ENCODE data around the gene ACVR1. TPM values are rescaled to one million over a fixed set of nuclear protein-coding genes. Genes with fewer than 3 reads are reported as not detected.
"Not testable (repeated sequence)": the region's sequence is repeated elsewhere in the genome, so short reads cannot be mapped to it uniquely, and the experiment has no call there.

ACVR1 gene
- total and polyA plus RNA-seq, 5 donors from 2014 or later = 14.1 to 64.2 (median 19.4) TPM

DNA sequence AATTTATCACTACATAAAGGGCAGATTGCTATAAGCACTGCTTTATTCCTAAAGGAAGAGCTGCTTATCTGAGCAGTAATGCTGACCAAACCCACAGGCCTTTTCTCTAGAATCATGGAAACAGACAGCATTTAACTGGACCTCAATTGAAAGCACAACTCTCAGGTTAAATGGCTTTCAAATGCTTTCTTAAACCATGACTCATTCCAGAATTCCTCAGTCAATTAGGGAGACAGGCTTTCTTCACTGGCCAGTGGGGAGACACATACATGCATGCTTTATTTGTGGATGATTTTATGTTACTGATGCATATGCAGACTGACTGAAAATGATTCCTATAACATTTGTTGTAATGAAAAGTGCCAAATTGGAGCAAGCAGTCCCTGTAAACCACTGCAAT, 114.6 kb downstream of the ACVR1 start:
- DNase-seq = no peak
- peaks cover 0 to 21% (median 1%) of the 10 kb centered on the region in 7 donors for H3K9me3 Mint-ChIP-seq
- H3K4me3 Mint-ChIP-seq = no peak overlapping the region
- no peak overlapping the region for H3K27ac ChIP-seq (ENCODE audit: insufficient read depth, low read length, poor library complexity, severe bottlenecking)
- H3K36me3 Mint-ChIP-seq = peaks cover 68% of the 10 kb centered on the region
- peaks cover 82% of the 10 kb centered on the region for H3K36me3 ChIP-seq (ENCODE audit: control insufficient read depth, insufficient read depth, low read length)
- no peaks in the 10 kb centered on the region for H3K27me3 Mint-ChIP-seq
- no peak overlapping the region for H3K4me3 ChIP-seq (ENCODE audit: low read depth, low read length)
- peaks cover 0 to 10% (median 3%) of the 10 kb centered on the region in 4 donors for H3K4me1 Mint-ChIP-seq
- no peaks in the 10 kb centered on the region for H3K4me1 ChIP-seq (ENCODE audit: control insufficient read depth, insufficient read depth, low read length, poor library complexity, severe bottlenecking)
- H3K9me3 ChIP-seq (ENCODE audit: control insufficient read depth in 2 of 2, low read length in 2 of 2) = peaks cover 7 to 12% of the 10 kb centered on the region in 2 experiments
- ATAC-seq (ENCODE audit: low read depth in 2 of 2) = no peak
- H3K27ac Mint-ChIP-seq = no peak overlapping the region
- H3K27me3 ChIP-seq (ENCODE audit: control insufficient read depth, insufficient read depth, low read length) = no peaks in the 10 kb centered on the region

DNA sequence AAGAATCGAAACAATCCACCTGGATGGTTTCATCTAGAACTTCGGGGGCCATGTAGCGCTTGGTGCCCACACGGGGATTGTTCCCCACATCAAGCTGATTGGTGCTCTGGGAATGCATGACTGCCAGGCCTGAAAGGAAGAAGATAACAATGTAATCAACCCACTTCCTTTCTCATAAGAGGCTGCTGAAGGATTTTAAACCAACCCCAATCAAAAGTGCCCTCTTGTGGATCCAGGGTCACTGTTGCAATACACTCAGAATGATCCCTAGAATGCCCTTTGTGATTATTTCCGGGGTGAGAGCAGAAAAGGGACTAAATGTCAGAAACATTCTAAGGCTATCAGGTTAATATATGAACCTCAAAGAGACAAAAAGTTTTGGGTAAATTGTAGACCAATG, 115.2 kb downstream of the ACVR1 start:
- Histone ChIP-seq H3K9me3 (ENCODE audit: control insufficient read depth in 2 of 2, low read length in 2 of 2) (peaks cover 7 to 12% of the 10 kb centered on the region in 2 experiments), H3K4me1 (ENCODE audit: control insufficient read depth, insufficient read depth, low read length, poor library complexity, severe bottlenecking) (no peaks in the 10 kb centered on the region), H3K27ac (ENCODE audit: insufficient read depth, low read length, poor library complexity, severe bottlenecking) (no peak overlapping the region), H3K27me3 (ENCODE audit: control insufficient read depth, insufficient read depth, low read length) (no peaks in the 10 kb centered on the region), H3K36me3 (ENCODE audit: control insufficient read depth, insufficient read depth, low read length) (peaks cover 79% of the 10 kb centered on the region), H3K4me3 (ENCODE audit: low read depth, low read length) (no peak overlapping the region)
- Mint-ChIP-seq H3K4me3 (no peak overlapping the region), H3K9me3 (peaks cover 0 to 27% (median 6%) of the 10 kb centered on the region in 7 donors), H3K36me3 (peaks cover 69% of the 10 kb centered on the region), H3K27ac (no peak overlapping the region), H3K27me3 (no peaks in the 10 kb centered on the region), H3K4me1 (peaks cover 0 to 12% (median 5%) of the 10 kb centered on the region in 4 donors)
- no peak for DNase-seq
- no peak for ATAC-seq (ENCODE audit: low read depth in 2 of 2)

DNA sequence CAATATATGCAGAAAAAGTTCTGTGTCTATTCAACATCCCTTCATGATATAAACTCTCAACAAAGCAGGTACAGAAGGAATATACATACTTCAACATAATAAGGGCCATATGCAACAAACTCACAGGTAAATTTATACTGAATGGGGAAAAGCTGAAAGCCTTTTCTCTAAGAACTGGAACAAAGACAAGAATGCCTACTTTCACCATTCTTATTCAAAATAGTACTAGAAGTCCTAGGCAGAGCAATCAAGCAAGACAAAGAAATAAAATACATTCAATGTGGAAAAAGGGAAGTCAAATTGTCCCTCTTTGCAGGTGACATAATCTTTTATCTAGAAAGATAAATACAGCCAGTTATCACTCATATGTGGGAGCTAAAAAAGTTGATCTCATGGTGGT, 116.3 kb downstream of the ACVR1 start:
- peak overlapping the region in 1 of 3 donors; percentile 31 for H3K27ac Mint-ChIP-seq
- ATAC-seq (ENCODE audit: low read depth in 2 of 2) = no peak
- no peaks in the 10 kb centered on the region for H3K27me3 Mint-ChIP-seq
- Histone ChIP-seq H3K36me3 (ENCODE audit: control insufficient read depth, insufficient read depth, low read length) (peaks cover 76% of the 10 kb centered on the region), H3K27me3 (ENCODE audit: control insufficient read depth, insufficient read depth, low read length) (no peaks in the 10 kb centered on the region), H3K4me3 (ENCODE audit: low read depth, low read length) (no peak overlapping the region), H3K9me3 (ENCODE audit: control insufficient read depth in 2 of 2, low read length in 2 of 2) (peaks cover 7 to 12% of the 10 kb centered on the region in 2 experiments), H3K4me1 (ENCODE audit: control insufficient read depth, insufficient read depth, low read length, poor library complexity, severe bottlenecking) (no peaks in the 10 kb centered on the region), H3K27ac (ENCODE audit: insufficient read depth, low read length, poor library complexity, severe bottlenecking) (no peak overlapping the region)
- peaks cover 0 to 17% (median 6%) of the 10 kb centered on the region in 4 donors for H3K4me1 Mint-ChIP-seq
- no peak overlapping the region for H3K4me3 Mint-ChIP-seq
- no peak for DNase-seq
- H3K9me3 Mint-ChIP-seq = peaks cover 0 to 27% (median 7%) of the 10 kb centered on the region in 7 donors
- peaks cover 71% of the 10 kb centered on the region for H3K36me3 Mint-ChIP-seq

DNA sequence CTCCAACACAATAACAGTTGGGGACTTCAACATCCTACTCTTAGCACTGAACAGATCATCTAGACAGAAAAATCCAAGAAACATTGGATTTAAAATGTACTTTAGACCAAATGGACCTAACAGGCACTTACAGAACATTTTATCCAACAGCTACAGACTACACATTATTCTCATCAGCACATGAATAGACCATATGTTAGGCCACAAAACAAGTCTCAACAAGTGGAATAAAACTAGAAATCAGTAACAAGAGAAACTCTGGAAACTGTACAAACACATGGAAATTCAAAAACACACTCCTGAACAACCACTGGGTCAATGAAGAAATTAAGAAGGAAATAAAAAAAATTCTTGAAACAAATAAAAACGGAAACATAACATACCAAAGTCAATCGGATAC, 117.5 kb downstream of the ACVR1 start:
- H3K27ac ChIP-seq (ENCODE audit: insufficient read depth, low read length, poor library complexity, severe bottlenecking) = no peak overlapping the region
- H3K4me3 Mint-ChIP-seq = no peak overlapping the region
- H3K9me3 Mint-ChIP-seq = peaks cover 0 to 27% (median 7%) of the 10 kb centered on the region in 7 donors
- H3K9me3 ChIP-seq (ENCODE audit: control insufficient read depth in 2 of 2, low read length in 2 of 2) = peaks cover 7 to 12% of the 10 kb centered on the region in 2 experiments
- ATAC-seq (ENCODE audit: low read depth in 2 of 2) = no peak
- no peak overlapping the region for H3K27ac Mint-ChIP-seq
- DNase-seq = no peak
- no peaks in the 10 kb centered on the region for H3K27me3 ChIP-seq (ENCODE audit: control insufficient read depth, insufficient read depth, low read length)
- H3K4me1 Mint-ChIP-seq = peaks cover 0 to 19% (median 13%) of the 10 kb centered on the region in 4 donors
- H3K36me3 ChIP-seq (ENCODE audit: control insufficient read depth, insufficient read depth, low read length) = peaks cover 68% of the 10 kb centered on the region
- H3K27me3 Mint-ChIP-seq = no peaks in the 10 kb centered on the region
- no peak overlapping the region for H3K4me3 ChIP-seq (ENCODE audit: low read depth, low read length)
- H3K4me1 ChIP-seq (ENCODE audit: control insufficient read depth, insufficient read depth, low read length, poor library complexity, severe bottlenecking) = no peaks in the 10 kb centered on the region
- H3K36me3 Mint-ChIP-seq = peaks cover 79% of the 10 kb centered on the region

DNA sequence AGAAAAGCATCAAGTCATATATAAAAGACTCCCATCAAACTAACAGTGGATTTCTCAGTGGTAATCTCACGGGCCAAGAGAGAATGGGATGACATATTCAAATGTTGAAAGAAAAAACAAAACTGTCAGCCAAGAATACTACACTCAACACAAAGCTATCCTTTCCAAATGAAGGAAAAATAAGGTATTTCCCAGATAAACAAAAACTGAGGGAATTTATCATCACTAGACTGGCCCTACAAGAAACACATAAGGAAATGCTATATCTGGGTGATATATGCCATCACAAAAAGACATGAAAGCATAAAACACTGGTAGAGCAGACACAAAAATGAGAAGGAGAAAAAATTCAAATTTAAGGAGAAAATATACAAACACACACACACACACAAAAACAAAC, 118.6 kb downstream of the ACVR1 start:
- Mint-ChIP-seq H3K27ac (peak overlapping the region in 1 of 3 donors; percentile 60), H3K4me3 (no peak overlapping the region), H3K9me3 (peaks cover 0 to 27% (median 7%) of the 10 kb centered on the region in 7 donors), H3K4me1 (peaks cover 0 to 19% (median 13%) of the 10 kb centered on the region in 4 donors), H3K27me3 (no peaks in the 10 kb centered on the region), H3K36me3 (peaks cover 80% of the 10 kb centered on the region)
- Histone ChIP-seq H3K27ac (ENCODE audit: insufficient read depth, low read length, poor library complexity, severe bottlenecking) (no peak overlapping the region), H3K4me1 (ENCODE audit: control insufficient read depth, insufficient read depth, low read length, poor library complexity, severe bottlenecking) (no peaks in the 10 kb centered on the region), H3K27me3 (ENCODE audit: control insufficient read depth, insufficient read depth, low read length) (no peaks in the 10 kb centered on the region), H3K4me3 (ENCODE audit: low read depth, low read length) (no peak overlapping the region), H3K9me3 (ENCODE audit: control insufficient read depth in 2 of 2, low read length in 2 of 2) (peaks cover 7 to 12% of the 10 kb centered on the region in 2 experiments), H3K36me3 (ENCODE audit: control insufficient read depth, insufficient read depth, low read length) (peaks cover 64% of the 10 kb centered on the region)
- ATAC-seq (ENCODE audit: low read depth in 2 of 2) (no peak), DNase-seq (no peak)

DNA sequence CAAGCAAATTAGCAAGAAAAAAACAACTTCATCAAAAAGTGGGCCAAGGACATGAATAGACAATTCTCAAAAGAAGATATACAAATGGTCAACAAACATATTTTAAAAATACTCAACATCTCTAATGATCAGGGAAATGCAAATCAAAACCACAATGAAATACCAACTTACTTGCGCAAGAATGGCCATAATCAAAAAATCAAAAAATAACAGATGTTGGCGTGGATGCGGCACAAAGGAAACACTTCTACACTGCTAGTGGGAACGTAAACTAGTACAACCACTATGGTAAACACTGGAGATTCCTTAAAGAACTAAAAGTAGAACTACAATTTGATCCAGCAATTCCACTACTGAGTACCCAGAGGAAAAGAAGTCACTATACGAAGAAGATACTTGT, 119.7 kb downstream of the ACVR1 start:
- H3K36me3 ChIP-seq (ENCODE audit: control insufficient read depth, insufficient read depth, low read length) = peaks cover 67% of the 10 kb centered on the region
- not testable (repeated sequence) for H3K27ac ChIP-seq (ENCODE audit: insufficient read depth, low read length, poor library complexity, severe bottlenecking); DNase-seq; H3K4me3 ChIP-seq (ENCODE audit: low read depth, low read length); ATAC-seq (ENCODE audit: low read depth in 2 of 2); H3K27me3 ChIP-seq (ENCODE audit: control insufficient read depth, insufficient read depth, low read length); H3K4me3 Mint-ChIP-seq; H3K27ac Mint-ChIP-seq; H3K4me1 ChIP-seq (ENCODE audit: control insufficient read depth, insufficient read depth, low read length, poor library complexity, severe bottlenecking); H3K27me3 Mint-ChIP-seq
- H3K36me3 Mint-ChIP-seq = peaks cover 83% of the 10 kb centered on the region
- peaks cover 0 to 19% (median 14%) of the 10 kb centered on the region in 4 donors for H3K4me1 Mint-ChIP-seq
- peaks cover 7 to 12% of the 10 kb centered on the region in 2 experiments for H3K9me3 ChIP-seq (ENCODE audit: control insufficient read depth in 2 of 2, low read length in 2 of 2)
- H3K9me3 Mint-ChIP-seq = peaks cover 0 to 27% (median 7%) of the 10 kb centered on the region in 7 donors

DNA sequence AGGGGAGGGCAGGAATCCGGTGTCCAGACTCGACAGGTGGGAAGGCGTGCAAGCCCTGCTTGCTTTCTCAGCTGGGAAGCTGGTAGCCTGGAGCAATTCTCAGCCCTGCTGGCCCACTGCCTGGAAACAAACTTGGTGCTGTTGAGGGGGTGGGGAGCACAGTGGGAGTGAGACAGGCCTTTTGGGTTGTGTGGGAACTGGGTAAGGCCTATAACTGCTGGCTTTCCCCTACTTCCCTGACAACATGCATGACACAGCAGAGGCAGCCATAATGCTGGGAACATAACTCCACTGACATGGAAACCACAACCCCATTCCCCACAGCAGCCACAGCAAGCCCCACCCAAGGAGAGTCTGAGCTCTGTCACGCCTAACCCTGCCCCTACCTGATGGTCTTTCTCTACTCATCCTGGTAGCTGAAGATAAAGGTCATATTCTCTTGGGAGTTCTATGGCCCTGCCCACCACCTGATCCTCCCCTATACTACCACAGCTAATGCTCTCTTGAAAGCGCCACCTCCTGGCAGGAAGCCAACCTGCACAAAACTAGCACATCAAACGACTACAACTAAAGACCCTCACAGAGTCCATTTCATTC, 124.6 kb downstream of the ACVR1 start:
- Mint-ChIP-seq H3K27me3 (no peaks in the 10 kb centered on the region), H3K4me3 (no peak overlapping the region), H3K27ac (no peak overlapping the region), H3K4me1 (peaks cover 6 to 24% (median 20%) of the 10 kb centered on the region in 4 donors), H3K36me3 (peaks cover 74% of the 10 kb centered on the region), H3K9me3 (peaks cover 0 to 7% (median 6%) of the 10 kb centered on the region in 7 donors)
- DNase-seq (no peak), ATAC-seq (ENCODE audit: low read depth in 2 of 2) (no peak)
- Histone ChIP-seq H3K27ac (ENCODE audit: insufficient read depth, low read length, poor library complexity, severe bottlenecking) (no peak overlapping the region), H3K9me3 (ENCODE audit: control insufficient read depth in 2 of 2, low read length in 2 of 2) (no peaks in the 10 kb centered on the region), H3K36me3 (ENCODE audit: control insufficient read depth, insufficient read depth, low read length) (peaks cover 58% of the 10 kb centered on the region), H3K4me1 (ENCODE audit: control insufficient read depth, insufficient read depth, low read length, poor library complexity, severe bottlenecking) (no peaks in the 10 kb centered on the region), H3K27me3 (ENCODE audit: control insufficient read depth, insufficient read depth, low read length) (no peaks in the 10 kb centered on the region), H3K4me3 (ENCODE audit: low read depth, low read length) (no peak overlapping the region)

DNA sequence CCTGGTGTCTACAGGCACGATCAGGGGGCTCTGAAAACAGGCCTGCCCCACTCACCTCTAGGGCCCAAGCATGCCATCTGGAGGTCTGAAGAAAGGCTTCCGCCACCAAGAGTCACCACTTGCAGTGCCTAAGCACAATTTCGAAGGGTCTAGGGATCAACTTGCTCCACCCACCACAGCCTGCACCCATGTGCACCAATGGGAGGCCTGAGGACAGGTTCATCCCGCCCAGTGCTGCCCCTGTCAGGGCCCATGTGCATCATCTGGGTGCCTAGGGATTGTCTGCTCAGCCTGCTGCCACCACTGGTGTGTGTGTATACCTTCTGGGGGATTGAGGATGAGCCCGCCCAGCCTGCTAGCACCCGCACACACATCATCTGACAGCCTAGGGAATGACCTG, 126.4 kb downstream of the ACVR1 start:
- no peak for ATAC-seq (ENCODE audit: low read depth in 2 of 2)
- no peak overlapping the region for H3K4me3 ChIP-seq (ENCODE audit: low read depth, low read length)
- Mint-ChIP-seq H3K9me3 (peaks cover 0 to 3% (median 0%) of the 10 kb centered on the region in 7 donors), H3K4me1 (peaks cover 6 to 26% (median 17%) of the 10 kb centered on the region in 4 donors), H3K4me3 (no peak overlapping the region), H3K27ac (no peak overlapping the region), H3K27me3 (no peaks in the 10 kb centered on the region), H3K36me3 (peaks cover 65% of the 10 kb centered on the region)
- no peaks in the 10 kb centered on the region for H3K27me3 ChIP-seq (ENCODE audit: control insufficient read depth, insufficient read depth, low read length)
- no peaks in the 10 kb centered on the region for H3K9me3 ChIP-seq (ENCODE audit: control insufficient read depth in 2 of 2, low read length in 2 of 2)
- H3K27ac ChIP-seq (ENCODE audit: insufficient read depth, low read length, poor library complexity, severe bottlenecking) = no peak overlapping the region
- DNase-seq = no peak
- H3K4me1 ChIP-seq (ENCODE audit: control insufficient read depth, insufficient read depth, low read length, poor library complexity, severe bottlenecking) = no peaks in the 10 kb centered on the region
- H3K36me3 ChIP-seq (ENCODE audit: control insufficient read depth, insufficient read depth, low read length) = peaks cover 53% of the 10 kb centered on the region

Measured in CD4-positive, CD25-positive, alpha-beta regulatory T cell (primary cell).